Measurements from ENCODE around the gene WDFY2.

- TF ChIP-seq CTCF (IDR thresholded peaks at IDR 0.05; ENCODE audit: insufficient read depth, low read depth, low read length) (no peak), EZH2 (IDR thresholded peaks at IDR 0.05; ENCODE audit: insufficient read depth, low read length) (no peak)
These were observed 139.3 kb downstream of the WDFY2 start for GRCh38 chr13:51723529-51723928.
